ENCODE data around the gene EGF.
A peak's percentile ranks its signal among the peaks of the same experiment; 100 is the strongest.

The EGF gene

GRCh38 chr4:109957227-109957626 lies 44.5 kb downstream of the EGF start:
- FAIRE-seq (no peak), DNase-seq (ENCODE audit: low spot score) (no peak)

GRCh38 chr4:109959195-109959594 lies 46.5 kb downstream of the EGF start:
- FAIRE-seq (no peak), DNase-seq (ENCODE audit: low spot score) (no peak)

- DNase-seq (ENCODE audit: low spot score) = no peak
- FAIRE-seq = no peak
Observed at GRCh38 chr4:109962401-109962800, 49.7 kb downstream of the EGF start.

DNA sequence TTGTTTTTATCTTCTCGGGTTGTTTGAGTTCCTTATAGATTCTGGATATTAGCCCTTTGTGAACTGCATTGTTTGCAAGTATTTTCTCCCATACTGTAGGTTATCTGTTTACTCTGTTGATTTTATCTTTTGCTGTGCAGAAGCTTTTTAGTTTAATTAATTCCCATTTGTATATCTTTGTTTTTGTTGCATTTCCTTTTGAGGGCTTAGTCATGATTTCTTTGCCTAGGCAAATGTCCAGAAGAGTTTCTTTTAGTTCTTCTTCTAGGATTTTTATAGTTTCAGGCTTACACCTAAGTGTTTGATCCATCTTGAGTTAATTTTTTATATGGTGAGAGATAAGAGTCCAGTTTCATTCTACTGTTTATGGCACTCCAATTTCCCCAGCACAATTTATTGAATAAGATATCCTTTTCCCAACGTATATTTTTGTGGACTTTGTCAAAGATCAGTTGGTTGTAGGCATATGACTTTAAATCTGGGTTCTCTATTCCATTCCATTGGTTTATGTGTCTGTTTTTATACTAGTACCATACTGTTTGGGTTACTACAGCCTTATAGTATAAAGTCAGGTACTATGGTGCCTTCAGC lies 54.3 kb downstream of the EGF start:
- FAIRE-seq (no peak), DNase-seq (ENCODE audit: low spot score) (no peak)

DNA sequence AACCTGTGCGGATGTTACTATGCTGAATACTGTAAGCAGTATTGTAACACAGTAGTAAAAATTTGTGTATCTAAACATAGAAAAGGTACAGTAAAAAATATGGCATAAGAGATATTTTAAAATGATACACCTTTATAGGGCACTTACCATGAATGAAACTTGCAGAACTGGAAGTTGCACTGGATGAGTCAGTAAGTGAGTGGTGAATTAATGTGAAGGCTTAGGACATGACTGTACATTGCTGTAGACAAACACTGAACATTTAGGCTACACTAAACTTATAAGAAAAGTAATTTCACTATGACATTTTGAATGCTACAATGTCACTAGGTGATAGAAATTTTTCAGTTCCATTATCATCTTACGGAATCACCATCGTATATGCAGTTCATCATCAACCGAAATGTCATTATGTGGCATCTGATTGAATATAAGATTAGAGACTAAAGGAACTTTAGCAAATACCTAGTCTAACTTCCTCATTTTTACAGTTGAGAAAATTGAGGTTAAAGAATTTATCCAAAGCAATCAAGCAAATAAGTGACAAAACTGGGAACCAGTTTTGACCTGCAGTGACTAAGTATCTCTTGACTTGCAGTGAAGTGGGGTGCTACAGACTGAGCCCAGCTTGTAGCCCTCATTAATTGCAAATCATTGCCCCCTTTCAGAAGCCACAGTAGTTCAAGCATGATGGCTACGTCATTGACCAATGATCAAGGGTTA lies 55.3 kb downstream of the EGF start:
- FAIRE-seq = peak; percentile 24
- DNase-seq (ENCODE audit: low spot score) = peak; percentile 23

DNA sequence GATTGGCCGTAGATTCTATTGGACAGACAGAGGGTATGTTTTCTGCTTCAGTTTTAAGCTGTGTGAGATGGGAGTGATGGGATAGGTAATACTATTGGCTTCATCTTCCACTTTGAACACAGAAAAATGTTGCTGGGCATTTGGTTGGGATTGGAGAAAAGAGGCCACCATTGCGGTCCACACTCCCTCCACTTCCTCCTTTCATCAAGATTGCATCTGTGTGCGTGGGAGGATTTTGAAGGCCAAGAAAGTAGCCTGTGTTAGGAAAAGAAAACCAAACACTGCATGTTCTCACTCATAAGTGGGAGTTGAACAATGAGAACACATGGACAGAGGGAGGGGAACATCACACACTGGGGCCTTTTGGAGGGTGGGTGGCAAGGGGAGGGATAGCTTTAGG lies 56.4 kb downstream of the EGF start:
- FAIRE-seq = no peak
- no peak for DNase-seq (ENCODE audit: low spot score)

DNA sequence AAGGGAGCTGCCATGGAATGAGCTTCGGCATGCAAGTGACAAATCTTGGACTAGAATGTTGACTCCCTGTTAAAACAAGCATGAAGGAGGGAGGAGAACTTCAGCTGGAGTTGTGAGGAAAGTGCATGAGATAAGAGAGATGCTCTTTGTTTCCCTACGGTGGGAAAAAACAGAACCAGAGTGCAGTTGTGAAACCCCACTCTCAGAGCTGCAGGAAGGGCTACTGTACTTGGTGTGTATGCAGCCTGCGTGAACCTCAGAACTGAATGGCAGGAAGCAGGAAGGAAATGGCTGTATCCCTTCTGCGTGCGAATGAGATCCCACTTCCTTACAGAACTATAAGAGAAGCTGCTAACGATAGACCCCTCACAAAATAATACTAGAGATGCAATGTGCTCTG lies 57.2 kb downstream of the EGF start:
- no peak for DNase-seq (ENCODE audit: low spot score)

DNA sequence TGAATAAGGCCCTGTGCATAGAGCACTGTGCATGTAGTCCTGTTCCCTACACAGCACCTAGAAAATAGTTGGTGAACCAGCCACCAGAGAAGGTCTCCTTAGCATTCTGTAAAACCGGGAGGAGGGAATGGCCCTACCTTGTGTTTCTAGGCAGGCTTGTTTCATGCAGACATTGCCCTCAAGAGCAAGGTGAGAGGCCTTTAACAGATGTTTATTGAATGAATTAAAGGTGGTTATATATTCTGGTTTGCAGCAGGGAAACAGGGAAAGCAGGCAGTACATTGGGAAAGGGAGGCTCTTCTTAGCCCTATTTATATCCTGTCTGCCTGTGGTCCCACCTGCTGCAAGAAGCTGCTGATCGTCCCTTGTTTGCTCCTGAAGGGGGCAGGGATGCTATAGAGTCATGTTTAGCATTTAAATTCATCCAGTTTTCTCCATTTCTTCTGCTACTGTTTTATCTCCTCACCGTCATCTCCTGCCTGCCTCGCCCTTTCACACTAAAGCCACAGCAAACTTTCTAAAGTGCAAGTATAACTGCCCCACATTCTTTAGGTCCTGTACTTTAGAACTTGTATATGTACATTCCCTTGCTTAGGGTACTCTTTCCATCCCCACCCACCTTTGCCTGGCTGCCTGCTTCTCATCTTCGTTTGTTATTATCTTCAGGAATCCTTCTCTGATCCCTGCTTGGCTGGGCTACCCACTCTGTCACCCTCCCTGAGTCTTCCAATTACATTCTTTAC lies 60.3 kb downstream of the EGF start:
- no peak for FAIRE-seq
- DNase-seq (ENCODE audit: low spot score) = no peak

More for the DNA sequence above, 57.2 kb downstream of the EGF start:
- FAIRE-seq = no peak

GRCh38 chr4:109973529-109973905 lies 60.8 kb downstream of the EGF start:
- DNase-seq (ENCODE audit: low spot score) = no peak
- no peak for FAIRE-seq

DNA sequence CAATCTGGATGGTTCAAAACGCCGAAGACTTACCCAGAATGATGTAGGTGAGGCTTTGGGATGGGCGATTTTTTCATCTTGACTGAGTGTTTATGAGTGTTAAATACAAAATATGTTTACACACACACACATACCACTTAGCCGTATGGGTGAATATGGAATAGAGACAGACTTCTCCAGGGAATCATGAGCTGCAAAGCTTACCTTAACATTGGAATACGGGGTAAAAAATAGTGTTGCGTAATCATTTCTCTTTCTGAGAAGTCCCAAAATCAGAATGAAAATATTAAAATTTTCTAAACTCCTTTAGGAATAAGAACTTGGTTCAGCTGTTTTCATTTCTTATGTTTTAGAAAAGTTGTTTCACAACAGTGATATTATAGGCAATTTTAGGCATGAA lies 63.5 kb downstream of the EGF start:
- FAIRE-seq (no peak), DNase-seq (ENCODE audit: low spot score) (no peak)

GRCh38 chr4:109977854-109978501 lies 65.3 kb downstream of the EGF start:
- DNase-seq (ENCODE audit: low spot score) = peak; percentile 16

DNA sequence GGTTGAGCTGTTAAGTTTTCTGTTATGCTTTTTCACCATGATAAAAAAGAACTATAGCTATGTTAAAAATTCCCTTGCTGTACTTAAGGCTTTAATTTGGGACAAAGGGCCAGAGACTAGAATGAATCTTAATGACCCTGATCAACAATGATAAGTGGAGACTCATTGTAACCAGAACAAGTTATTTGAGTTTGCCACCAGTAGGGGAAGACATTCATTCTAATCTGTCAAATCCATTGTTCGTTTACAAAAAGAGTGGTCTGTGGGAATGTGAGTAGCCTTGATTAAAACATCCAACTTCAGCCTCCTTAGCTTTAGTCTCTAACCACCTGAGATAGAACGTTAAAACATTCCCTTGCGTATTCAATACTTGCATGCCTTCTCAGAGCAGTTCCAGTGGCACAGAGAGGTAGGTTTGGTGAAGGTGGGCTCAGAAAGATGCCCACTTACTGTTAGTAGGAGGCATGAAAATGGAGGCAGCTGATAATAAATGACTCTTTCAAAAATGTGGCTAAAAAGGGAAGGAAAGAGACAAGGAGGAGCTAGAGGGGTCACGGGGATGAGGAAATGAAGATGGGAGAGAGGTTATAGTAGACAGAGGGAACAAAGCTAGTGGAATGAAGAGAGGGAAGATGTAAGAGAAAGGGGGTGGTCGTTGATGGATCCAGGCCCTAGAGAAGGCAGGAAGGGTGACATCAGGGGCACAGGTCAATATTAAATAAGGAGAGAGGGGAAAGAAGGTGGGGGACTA lies 66.2 kb downstream of the EGF start:
- no peak for DNase-seq (ENCODE audit: low spot score)
- FAIRE-seq = no peak

More at GRCh38 chr4:109977854-109978501, 65.3 kb downstream of the EGF start:
- peak; percentile 80 for FAIRE-seq

DNA sequence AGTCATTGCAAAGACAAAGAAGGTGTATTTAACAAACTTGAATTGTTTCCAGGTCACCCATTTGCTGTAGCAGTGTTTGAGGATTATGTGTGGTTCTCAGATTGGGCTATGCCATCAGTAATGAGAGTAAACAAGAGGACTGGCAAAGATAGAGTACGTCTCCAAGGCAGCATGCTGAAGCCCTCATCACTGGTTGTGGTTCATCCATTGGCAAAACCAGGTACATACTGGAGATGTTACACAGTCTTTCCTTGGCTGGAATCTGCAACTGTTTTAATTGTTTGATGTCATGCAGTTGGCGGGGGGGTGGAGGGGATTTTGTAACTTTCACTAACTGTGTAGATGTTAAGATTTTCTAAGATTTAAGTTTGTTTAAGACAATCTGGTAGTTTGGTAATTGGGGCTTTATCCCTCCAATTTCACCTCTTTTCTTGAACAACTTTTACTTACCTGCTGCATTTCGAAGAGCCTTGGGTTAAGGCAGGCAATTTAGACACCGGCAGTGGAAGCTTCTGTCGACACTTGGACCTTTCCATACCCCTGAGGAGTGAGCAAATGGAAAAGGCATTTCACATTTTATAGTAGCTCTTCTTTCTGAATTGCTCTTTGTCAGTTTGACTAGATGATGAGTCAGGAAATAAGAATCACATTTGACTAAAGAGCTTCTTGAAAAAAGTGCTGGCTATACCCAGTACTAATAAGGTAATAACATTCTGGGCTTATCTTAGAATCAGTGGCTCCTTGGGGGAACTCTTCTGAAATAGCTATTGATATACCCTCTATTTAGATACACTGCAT lies 67.4 kb downstream of the EGF start:
- DNase-seq (ENCODE audit: low spot score) (peak; percentile 54), FAIRE-seq (no peak)

GRCh38 chr4:109981936-109982335 lies 69.3 kb downstream of the EGF start:
- no peak for DNase-seq (ENCODE audit: low spot score)
- no peak for FAIRE-seq

GRCh38 chr4:109982521-109982920 lies 69.8 kb downstream of the EGF start:
- FAIRE-seq = no peak
- no peak for DNase-seq (ENCODE audit: low spot score)

GRCh38 chr4:109985993-109986974 lies 73.6 kb downstream of the EGF start:
- FAIRE-seq = no peak
- no peak for DNase-seq (ENCODE audit: low spot score)

- DNase-seq (ENCODE audit: low spot score) (no peak), FAIRE-seq (no peak)
Observed at GRCh38 chr4:109989044-109989443, 76.4 kb downstream of the EGF start.

DNA sequence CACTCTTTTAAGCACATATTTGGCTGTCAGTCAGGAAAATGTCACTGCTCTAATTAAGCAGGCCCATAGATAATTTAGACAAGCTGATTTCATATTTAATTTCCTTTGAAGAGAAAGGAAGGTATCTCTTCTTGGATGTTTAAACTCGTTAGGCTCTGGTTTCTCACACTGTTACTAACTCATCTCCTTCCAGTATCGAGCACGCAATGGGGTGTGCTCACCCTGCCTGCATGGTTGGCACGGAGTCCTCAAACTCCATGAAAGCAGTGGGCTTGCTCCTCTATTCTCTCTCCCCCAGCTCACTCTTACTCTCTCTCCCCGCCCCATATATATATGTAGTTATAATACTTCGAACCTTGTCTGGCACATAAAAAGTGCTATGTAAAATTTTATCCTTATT lies 76.9 kb downstream of the EGF start:
- FAIRE-seq = no peak

More for the DNA sequence above, 76.9 kb downstream of the EGF start:
- no peak for DNase-seq (ENCODE audit: low spot score)
